GM12865 (cell line): ENCODE data around the gene EPAS1.

ENCODE experiments used
- DNase-seq: peaks from one replicate; pipeline ENCODE4 v3.0.0; 2010; ENCODE audit warnings: low read depth
- H3K4me3 ChIP-seq: 2 replicates; pipeline ENCODE4 v1.5.1; 2011; ENCODE audit warnings: mild to moderate bottlenecking, low read depth, low read length, control low read depth
- CTCF ChIP-seq: IDR thresholded peaks from 2 replicates; pipeline ENCODE4 v1.5.1; 2011; ENCODE audit warnings: low read length, control low read depth, low read depth, inconsistent platforms; ENCODE audit not compliant: insufficient read depth; ENCODE audit errors: missing control alignments

The EPAS1 gene

GRCh38 chr2:46337208-46337994 lies 40.2 kb downstream of the EPAS1 start:
- no peak for DNase-seq

GRCh38 chr2:46338674-46339073 lies 41.5 kb downstream of the EPAS1 start:
- DNase-seq = no peak
- no peak overlapping the region for H3K4me3 ChIP-seq
- TF ChIP-seq CTCF = no peak

More at GRCh38 chr2:46337208-46337994, 40.2 kb downstream of the EPAS1 start:
- H3K4me3 ChIP-seq = no peak overlapping the region
- TF ChIP-seq CTCF = no peak

GRCh38 chr2:46339200-46339599 lies 42.0 kb downstream of the EPAS1 start:
- no peak overlapping the region for H3K4me3 ChIP-seq
- TF ChIP-seq CTCF = no peak
- no peak for DNase-seq

GRCh38 chr2:46339676-46340459 lies 42.7 kb downstream of the EPAS1 start:
- H3K4me3 ChIP-seq = no peak overlapping the region
- no peak for DNase-seq
- TF ChIP-seq CTCF = no peak

DNA sequence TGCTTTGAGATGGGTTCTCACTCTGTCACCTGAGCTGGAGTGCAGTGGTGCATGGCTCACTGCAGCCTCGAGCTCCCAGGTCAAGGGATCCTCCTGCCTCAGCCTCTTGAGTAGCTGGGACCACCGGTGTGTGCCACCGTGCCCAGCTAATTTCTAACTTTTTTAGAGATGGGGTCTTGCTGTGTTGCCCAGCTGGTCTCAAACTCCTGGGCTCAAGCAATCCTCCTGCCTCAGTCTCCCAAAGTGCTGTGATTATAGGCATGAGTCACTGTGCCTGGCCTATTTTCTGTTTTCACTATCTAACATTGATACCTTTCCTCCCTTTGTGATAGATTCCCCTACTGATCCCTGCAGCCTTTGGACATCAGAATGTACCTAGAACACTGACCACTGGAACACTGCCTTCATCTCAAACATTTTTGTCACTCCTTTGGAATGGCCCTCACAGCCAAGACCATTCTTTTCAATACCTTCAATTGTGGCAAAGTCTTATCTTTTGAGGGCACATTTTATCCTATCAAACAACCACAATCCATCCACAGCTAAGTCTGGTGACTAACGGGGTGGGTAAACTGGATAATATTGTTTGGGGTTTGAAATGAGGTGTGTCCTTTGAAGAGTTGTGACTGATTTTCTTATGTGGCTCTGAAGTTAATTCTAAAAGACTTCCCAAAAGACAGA lies 43.7 kb downstream of the EPAS1 start:
- no peak overlapping the region for H3K4me3 ChIP-seq
- no peak for DNase-seq
- TF ChIP-seq CTCF = no peak

GRCh38 chr2:46342566-46343315 lies 45.5 kb downstream of the EPAS1 start:
- TF ChIP-seq CTCF = no peak
- DNase-seq = no peak
- H3K4me3 ChIP-seq = no peak overlapping the region
